Panc1 (cell line): Measurements from ENCODE around the gene EPHB6. TPM values are rescaled to one million over a fixed set of nuclear protein-coding genes. Genes with fewer than 3 reads are reported as not detected.

Experiments used
- ATAC-seq: fragments of 200-7000 bp; cut with Tn5 transposase; 2 replicates; pipeline ENCODE4 v1.9.1; 2020; ENCODE audit warnings: mild to moderate bottlenecking, moderate library complexity
- BruUV-seq: library from RNA; stranded (reverse); fragments of 400-500 nt; replicated peaks from 2 replicates; lab custom pipeline; 2021; lab: Mats Ljungman, UMichigan
- CTCF ChIA-PET: fragments of 300-600 bp; sonication (Branson Sonifier 250); formaldehyde crosslinking; loops from one replicate; lab custom pipeline; 2022; ENCODE audit warnings: antibody characterized with exemption; lab: Charles Lee
- POLR2A ChIA-PET: fragments of 300-600 bp; sonication (Branson Sonifier 250); formaldehyde crosslinking; loops from one replicate; lab custom pipeline; 2022; ENCODE audit warnings: antibody characterized with exemption; lab: Charles Lee
- DNase-seq: peaks from one replicate; pipeline ENCODE4 v3.0.0-alpha.2; 2010; ENCODE audit warnings: low read depth, low spot score
- H3K27ac ChIP-seq: 2 replicates; pipeline ENCODE4 v1.5.1; 2011; ENCODE audit warnings: mild to moderate bottlenecking, low read length, inconsistent platforms
- H3K27me3 ChIP-seq: fragments of 200-500 bp; sonication (Bioruptor generic); 2 replicates; pipeline ENCODE4 v1.6.0; 2014; ENCODE audit warnings: low read length, inconsistent platforms; ENCODE audit not compliant: control insufficient read depth, insufficient read depth
- H3K36me3 ChIP-seq: fragments of 200-500 bp; sonication (Bioruptor generic); 2 replicates; pipeline ENCODE4 v1.5.1; 2014; ENCODE audit warnings: inconsistent platforms, mild to moderate bottlenecking, low read length, moderate library complexity; ENCODE audit not compliant: control insufficient read depth, insufficient read depth
- H3K4me1 ChIP-seq: 2 replicates; pipeline ENCODE4 v1.5.1; 2011; ENCODE audit warnings: inconsistent platforms, mild to moderate bottlenecking, low read length, moderate library complexity; ENCODE audit not compliant: control insufficient read depth, insufficient read depth
- H3K4me3 ChIP-seq, 2 experiments: 2 replicates each; pipeline ENCODE4 v1.5.1; 2011 to 2012; ENCODE audit warnings: low read depth in 2 of 2, low read length in 2 of 2, mild to moderate bottlenecking in 2 of 2, inconsistent platforms in 1 of 2, moderate library complexity in 1 of 2
- H3K9me3 ChIP-seq: fragments of 200-500 bp; sonication (Bioruptor generic); 2 replicates; pipeline ENCODE4 v1.5.1; 2014; ENCODE audit warnings: low read depth, mild to moderate bottlenecking, inconsistent platforms, low read length, moderate library complexity; ENCODE audit not compliant: control insufficient read depth, insufficient read depth
- CTCF ChIP-seq: fragments of 450-650 bp; IDR thresholded peaks from 2 replicates; pipeline ENCODE4 v1.5.1; 2017; ENCODE audit warnings: mild to moderate bottlenecking
- POLR2AphosphoS5 ChIP-seq: IDR thresholded peaks from 2 replicates; pipeline ENCODE4 v1.6.1; 2012; ENCODE audit warnings: mild to moderate bottlenecking, low read depth, low read length, moderate library complexity
- REST ChIP-seq, 2 experiments: IDR thresholded peaks; 2 replicates each; pipeline ENCODE4 v1.6.1; 2011 to 2012; ENCODE audit warnings: low read depth in 2 of 2, control low read depth in 1 of 2, low read length in 1 of 2, mild to moderate bottlenecking in 1 of 2, moderate library complexity in 1 of 2; ENCODE audit not compliant: insufficient read depth in 1 of 2
- SIN3A ChIP-seq: IDR thresholded peaks from 2 replicates; pipeline ENCODE4 v1.6.1; 2012; ENCODE audit warnings: low read depth, mild to moderate bottlenecking, low read length, moderate library complexity, borderline replicate concordance; ENCODE audit not compliant: insufficient read depth
- TCF7L2 ChIP-seq: IDR thresholded peaks from 2 replicates; pipeline ENCODE4 v1.6.1; 2011; ENCODE audit warnings: mild to moderate bottlenecking, low read depth, low read length, inconsistent platforms
- in situ Hi-C: cut with HindIII; loops from 2 replicates; pipeline ENCODE4 v1.10.0; 2016; ENCODE audit warnings: low sequenced_read_pairs, low pct_unique_long_range_greater_than_20kb
- intact Hi-C: fragments of 100-400 bp; cut with micrococcal nuclease; formaldehyde crosslinking; loops from one replicate; pipeline ENCODE4 v1.10.0; 2022; ENCODE audit not compliant: unreplicated experiment
- total RNA-seq: library from RNA; stranded (reverse); gene quantifications from one replicate; pipeline ENCODE4 v1.2.1, GENCODE V29; 2021; ENCODE audit not compliant: unreplicated experiment

Gene EPHB6
- total RNA-seq, 1 experiment from 2014 or later = 0.54 TPM

- H3K9me3 ChIP-seq = no peaks in the 10 kb centered on the region
- peaks cover 2% of the 10 kb centered on the region; the same call in 1 of the 2 replicates for H3K27me3 ChIP-seq
- ChIA-PET CTCF (no interaction called here), POLR2A (no interaction called here)
- H3K4me1 ChIP-seq = no peaks in the 10 kb centered on the region
- DNase-seq = no peak
- H3K27ac ChIP-seq = no peak overlapping the region
- no peaks in the 10 kb centered on the region for H3K36me3 ChIP-seq
- TF ChIP-seq SIN3A (no peak), CTCF (no peak), TCF7L2 (no peak), REST (IDR thresholded peaks at IDR 0.05; ENCODE audit: insufficient read depth in 1 of 2, low read depth in 2 of 2, low read length in 1 of 2) (no peak), POLR2AphosphoS5 (no peak)
- no peak for ATAC-seq
- no peak overlapping the region for H3K4me3 ChIP-seq
- intact Hi-C loops = no loop called here
- BruUV-seq = no TSS peak
- in situ Hi-C loops = no loop called here
Measured at GRCh38 chr7:142887282-142888015, 32.6 kb downstream of the EPHB6 start.

GRCh38 chr7:142889816-142890215, 34.9 kb downstream of the EPHB6 start:
- TF ChIP-seq REST (IDR thresholded peaks at IDR 0.05; ENCODE audit: insufficient read depth in 1 of 2, low read depth in 2 of 2, low read length in 1 of 2) (no peak), POLR2AphosphoS5 (no peak), SIN3A (no peak), CTCF (no peak), TCF7L2 (no peak)
- in situ Hi-C loops (no loop called here), intact Hi-C loops (no loop called here)
- Histone ChIP-seq H3K27me3 (no peaks in the 10 kb centered on the region; the same call in 1 of the 2 replicates), H3K36me3 (no peaks in the 10 kb centered on the region), H3K4me1 (no peaks in the 10 kb centered on the region), H3K9me3 (no peaks in the 10 kb centered on the region), H3K27ac (no peak overlapping the region), H3K4me3 (no peak overlapping the region)
- BruUV-seq = no TSS peak
- CTCF ChIA-PET = no interaction called here
- no peak for DNase-seq
- POLR2A ChIA-PET = no interaction called here
- ATAC-seq = no peak
